GM19099 (cell line): Measurements from ENCODE around the gene SPEF2.

Experiments
- POLR2A ChIP-seq: IDR thresholded peaks from 3 replicates; pipeline ENCODE4 v1.6.1; 2011; ENCODE audit warnings: low read depth; ENCODE audit not compliant: insufficient read length; ENCODE audit errors: extremely low read depth

The SPEF2 gene

DNA sequence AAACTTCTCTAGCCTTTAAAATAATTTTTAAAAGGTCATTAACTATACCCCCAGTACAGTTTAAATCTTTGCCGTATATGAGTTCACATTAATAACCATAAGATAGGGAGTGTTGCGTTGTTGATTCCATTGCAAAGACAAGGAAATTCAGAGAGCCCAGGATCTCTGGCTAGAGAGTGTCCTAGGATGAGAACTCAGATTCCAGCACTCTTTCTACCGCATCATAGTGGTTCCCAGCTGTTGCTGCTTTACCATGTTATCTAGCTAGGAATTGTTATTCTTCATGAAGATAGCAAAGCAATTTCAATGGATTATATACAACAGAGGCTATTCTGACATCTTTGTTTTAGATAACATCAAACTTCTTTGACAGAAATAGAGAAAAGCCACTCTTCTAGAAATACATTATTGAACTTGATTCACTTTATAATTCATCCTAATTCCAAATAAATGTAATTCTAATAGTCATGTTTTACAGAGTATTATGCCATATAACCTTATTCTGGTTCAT is 160.7 kb downstream of the SPEF2 start:
- TF ChIP-seq POLR2A: no peak

DNA sequence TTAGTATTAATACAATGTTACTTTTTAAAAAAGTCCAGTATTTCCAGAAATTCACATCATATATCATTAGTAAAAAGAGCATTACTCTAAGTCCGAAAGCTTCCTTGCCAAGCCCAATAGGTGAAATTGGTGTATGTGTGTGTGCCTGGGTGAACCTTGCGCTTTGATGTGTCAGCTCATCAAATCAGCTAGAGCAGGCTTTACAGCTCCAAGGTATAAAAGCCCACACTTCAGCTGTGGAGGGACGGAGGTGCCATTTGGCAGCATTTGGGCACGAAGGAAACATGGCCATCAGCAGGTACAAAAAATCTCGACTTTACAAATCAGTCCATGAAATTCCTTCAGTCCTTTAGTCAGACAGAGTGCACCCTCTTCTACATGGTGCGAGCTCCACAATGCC is 162.6 kb downstream of the SPEF2 start:
- no peak for TF ChIP-seq POLR2A

DNA sequence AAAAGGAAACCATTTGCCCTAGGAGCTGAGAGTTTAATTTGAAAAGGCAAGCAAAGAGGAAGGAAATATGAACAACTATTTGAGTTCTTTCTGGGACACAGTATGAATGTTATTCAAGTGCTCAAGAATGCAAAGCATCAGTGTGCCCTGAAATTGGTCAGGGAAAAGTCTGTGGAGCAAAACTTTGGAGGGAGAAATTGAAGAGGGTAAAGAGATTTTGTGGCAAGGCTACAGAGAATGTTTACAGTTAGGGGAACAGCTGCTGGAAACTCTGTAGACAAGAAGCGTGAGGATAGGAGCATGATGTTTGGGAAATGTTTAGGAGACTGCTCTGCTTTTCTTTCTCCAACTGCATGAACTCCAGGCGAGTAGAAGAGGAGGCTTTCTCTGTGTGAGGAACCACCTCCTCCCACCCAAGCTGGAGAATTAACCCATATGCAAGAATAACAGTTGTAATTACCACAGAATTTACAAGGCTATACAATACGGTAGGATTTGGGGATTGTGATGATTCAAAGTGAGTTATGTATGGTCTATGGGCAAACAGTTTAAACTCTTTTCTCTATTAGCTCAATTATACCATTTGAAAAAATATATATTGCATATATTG is 163.6 kb downstream of the SPEF2 start:
- TF ChIP-seq POLR2A: no peak

DNA sequence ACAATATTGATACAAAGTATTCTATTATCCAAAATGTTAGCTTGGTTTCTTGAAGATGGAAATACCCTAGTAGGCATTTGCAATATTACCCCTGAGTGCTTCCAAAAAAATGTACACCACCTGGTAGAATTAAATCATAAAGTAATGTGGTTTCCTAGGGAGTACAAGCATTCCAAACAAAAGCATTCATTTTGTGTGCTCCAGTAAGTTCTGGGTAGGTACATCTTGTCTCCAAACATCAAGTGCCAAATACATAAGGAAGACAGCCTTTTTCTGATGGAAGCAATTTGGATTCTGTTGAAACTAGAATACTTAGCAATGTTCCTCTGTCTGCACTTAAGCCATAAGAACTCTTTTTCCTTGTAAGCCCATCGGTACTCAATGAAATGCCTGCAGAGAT is 165.9 kb downstream of the SPEF2 start:
- no peak for TF ChIP-seq POLR2A

DNA sequence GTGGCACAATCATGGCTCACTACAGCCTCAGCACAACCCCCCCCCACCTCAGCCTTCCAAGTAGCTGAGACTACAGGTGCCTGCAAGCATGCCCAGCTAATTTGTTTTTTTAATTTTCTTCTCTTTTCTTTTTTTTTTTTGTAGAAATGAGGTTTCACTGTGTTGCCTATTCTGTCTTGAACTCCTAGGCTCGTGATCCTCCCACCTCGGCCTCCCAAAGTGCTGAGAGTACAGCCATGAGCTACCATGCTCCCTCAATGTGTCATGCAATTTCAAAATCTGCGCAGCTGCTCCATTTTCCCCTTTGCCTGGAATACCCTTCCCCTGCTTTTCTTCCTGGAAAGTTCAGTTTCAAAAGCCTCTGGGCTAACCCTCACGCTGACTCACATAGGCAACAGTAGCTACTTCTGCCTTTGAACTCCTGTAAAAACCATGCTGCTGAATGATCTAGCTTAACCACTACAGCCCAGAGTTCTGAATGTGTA is 168.0 kb downstream of the SPEF2 start:
- TF ChIP-seq POLR2A: no peak

DNA sequence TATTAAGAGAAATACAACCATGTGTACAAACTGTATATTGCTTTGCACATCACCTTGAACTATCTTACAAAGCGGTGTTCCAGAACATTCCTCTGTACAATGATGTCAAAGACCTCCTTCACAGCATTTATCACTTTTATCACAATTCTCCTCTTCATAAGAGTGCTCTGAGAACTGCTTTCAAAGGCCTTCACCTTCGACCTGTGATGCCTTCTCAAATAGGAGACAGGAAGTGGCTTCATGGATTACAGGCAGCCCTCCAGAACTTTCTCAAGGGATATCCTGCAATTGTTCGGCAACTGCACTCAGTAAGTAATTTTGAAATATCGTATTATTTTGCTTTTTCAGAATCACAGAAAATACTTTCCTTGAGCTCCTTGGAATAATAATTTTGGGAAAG is 171.1 kb downstream of the SPEF2 start:
- no peak for TF ChIP-seq POLR2A

DNA sequence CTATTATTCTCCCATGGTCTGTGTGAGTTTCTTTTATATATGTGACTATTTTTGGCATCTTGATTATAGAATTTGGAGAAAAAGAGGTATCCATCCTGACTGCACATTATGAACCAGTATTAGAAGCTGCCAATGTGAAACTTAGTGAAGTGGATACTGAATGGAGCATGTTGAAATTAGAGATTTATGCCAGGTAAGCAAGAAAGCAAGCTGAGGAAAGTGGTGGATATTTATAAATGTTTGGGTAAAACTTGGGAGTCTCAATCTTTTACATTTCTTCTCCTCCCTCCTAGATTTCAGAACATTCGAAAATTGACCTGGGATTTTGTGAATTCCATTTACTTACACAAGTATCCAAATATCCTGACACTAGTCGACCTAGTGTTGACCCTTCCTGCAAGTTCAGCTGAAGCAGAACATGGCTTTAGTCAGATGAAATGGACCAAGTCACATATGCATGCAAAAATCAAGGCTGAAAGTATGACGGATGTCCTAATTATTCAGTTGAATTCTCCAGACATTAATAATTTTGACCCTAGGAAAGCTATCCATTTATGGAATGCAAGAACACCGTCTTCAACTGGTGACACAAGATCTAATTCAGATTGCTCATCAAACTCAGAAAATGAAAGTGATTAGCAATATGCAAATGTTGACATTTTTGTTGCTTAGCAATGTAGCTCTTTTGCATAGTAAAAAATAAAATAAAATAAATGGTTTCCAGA is 172.2 kb downstream of the SPEF2 start:
- TF ChIP-seq POLR2A: no peak

DNA sequence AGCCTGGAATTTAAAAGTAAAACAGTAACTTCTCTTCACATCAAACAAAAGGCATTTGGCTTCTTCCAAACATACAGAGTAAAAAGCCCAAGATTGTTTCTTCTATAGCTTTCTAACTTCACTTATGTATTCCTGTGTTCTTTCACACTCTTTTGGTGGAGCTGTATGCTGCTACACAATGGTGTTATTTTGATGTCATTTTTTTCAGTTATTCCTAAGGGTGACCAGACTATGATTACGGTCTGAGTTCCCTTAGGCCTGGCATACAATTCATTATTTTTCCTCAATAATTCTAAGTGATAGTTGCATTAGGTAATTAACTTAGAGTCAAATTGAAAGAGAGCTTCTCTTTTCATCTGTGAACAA is 172.8 kb downstream of the SPEF2 start:
- TF ChIP-seq POLR2A: no peak

DNA sequence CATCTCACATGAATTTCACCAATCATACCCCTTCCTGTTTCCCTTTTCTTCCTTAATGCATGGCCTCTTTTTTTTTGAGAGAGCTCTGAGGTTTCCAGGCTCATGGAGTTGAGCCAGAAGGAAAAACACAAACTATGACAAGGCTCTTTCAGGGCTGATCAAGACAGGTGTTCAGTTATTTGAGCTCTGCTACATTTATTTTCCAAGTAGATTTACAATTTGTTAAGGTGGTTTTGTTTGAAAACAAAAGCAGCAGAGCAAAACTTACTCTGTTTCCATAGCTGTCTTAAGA is 176.6 kb downstream of the SPEF2 start:
- no peak for TF ChIP-seq POLR2A

DNA sequence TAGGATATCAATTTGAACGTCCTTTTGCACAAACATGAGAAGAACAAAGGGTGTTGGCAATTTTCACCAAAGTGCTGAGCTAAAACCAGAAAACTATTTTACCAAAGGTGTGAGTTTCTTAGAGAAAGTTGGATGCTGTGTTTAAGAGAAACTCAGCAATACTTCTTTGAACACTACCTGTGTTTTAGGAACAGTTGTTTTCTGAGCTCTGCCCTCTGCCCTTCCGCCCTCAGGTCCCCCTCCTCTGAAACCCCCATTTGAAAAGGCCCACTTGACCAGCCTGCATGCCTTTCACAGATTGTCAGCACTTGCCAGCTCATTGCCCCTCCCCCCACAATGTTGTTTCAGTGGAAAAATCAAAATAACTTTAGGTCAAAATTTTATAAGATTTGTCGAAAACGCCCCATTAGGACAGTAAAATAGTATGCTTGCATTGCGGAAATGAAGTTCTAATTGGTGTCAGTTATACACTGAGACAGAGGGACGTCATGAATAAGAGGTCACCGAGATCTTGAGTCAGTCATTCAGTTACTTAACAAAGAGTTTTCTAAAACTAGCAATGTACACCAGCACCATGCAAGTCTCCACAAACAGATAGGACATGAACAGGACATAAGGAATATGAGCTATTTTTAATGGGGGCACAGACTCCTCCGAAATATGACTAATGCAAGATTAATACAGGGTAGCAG is 177.2 kb downstream of the SPEF2 start:
- TF ChIP-seq POLR2A: no peak

DNA sequence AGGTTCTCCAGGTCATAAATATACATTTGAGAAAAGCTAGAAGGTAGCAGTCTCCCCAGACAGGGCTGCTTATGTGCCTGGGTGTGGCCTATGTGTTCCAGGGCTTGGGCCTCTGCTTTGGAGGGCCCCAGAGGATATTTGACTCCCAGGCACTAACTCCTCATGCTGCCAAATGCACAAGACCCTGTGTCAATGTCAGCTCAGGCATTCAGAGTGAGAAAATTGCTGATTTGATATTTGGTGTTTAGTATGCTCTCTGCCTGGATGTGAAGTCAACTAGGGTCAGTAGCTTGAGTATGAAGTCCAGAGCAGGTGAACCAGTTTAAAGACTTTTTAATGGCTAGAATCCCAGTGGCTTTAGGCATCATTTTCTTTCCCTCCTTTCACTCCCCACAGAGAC is 181.5 kb downstream of the SPEF2 start:
- TF ChIP-seq POLR2A: no peak

DNA sequence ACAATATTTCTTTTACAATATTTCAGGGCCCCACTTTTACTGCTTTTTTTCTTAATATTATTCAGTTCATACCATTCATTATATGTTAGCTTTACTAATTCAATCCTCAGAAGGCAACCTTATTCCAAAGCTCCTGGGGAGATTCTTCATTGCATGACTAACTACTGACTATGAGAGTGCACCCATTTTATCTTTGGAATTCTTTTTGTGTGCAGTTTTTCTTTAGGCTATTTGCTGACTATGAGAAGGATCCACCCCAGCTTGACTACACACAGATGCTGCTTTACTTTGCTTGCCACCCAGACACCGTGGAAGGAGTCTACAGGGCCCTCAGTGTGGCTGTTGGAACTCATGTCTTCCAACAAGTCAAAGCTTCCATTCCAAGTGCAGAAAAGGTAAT is 182.1 kb downstream of the SPEF2 start:
- TF ChIP-seq POLR2A: no peak

DNA sequence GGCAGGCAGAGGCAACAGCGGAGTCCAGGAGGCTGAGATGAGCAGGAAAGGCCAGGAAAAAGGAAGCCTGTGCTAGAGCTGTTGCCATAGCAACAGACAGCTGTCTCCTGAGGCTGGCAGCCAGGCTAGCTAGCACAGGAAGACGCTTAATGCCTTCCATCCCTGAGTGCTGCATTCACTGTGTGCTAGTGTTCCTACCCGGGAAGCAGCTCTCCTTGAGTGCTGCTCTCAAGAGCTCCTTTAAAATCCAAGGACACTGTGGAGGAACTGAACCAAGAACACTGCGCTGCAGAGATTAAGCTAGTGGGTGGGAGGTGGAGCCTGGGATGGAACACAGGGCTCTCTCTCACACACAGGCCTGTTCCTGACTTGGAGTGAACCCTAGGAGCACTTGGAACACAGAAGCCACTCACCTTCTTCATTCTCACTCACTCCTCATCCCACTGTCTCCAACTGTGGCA is 185.6 kb downstream of the SPEF2 start:
- no peak for TF ChIP-seq POLR2A

DNA sequence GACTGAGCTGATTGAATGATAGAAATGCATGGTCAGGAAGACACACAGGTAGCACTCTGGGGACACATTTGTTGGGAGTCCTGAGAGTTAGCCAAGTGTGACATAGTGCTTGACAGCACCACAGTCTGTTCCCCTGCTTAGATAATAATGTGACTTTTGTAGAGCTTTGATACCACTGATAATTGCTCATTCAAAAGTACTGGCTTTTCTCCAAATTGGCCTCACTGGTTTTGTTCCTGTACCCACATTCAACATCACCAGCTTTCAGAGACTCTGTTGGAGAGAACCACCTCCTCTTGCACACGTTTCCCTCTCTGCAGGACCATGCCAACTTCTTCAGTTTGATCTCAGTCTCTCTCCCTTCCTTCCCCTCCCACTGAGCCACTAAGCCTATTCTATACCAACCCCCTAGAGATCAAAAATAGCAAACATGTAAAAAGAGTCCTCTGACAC is 186.6 kb downstream of the SPEF2 start:
- TF ChIP-seq POLR2A: no peak

DNA sequence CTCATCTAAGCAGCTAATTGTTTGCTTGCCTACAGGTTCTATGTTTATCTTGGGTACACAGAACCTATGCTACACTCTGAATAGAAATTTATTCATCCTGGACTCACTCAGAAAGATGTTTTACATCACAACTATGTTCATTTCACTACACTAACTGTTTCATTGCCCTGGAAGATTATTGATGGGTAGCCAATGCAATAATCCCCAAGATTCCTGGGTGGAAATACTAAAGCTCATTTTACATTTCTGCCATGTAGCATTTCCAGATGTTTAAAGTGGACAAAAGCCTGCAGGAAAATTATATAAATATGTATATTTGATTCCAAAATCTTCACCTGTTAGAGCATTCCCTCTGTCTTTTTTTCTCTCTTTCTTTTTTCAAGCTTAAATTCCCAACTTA is 187.2 kb downstream of the SPEF2 start:
- no peak for TF ChIP-seq POLR2A

DNA sequence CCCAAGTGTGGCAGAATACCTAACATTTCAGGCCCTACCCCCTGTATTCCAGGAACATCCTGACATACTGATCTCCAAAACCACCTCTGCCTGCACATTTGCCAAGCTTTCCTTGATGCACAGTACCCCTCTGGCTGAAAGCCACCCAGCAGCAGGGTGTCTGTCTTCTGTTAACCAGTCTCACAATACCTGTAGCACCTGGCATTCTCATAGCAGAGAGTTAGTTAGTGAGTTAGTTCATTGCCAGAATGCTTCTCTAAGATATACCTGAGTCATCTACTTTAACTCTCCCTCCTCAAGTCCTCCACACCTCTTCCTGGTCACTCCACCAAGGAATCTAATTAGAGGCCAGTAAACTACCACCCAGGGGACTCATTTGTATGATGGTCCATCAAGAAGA is 192.9 kb downstream of the SPEF2 start:
- no peak for TF ChIP-seq POLR2A
